Spleen (tissue), 11 donors: ENCODE measurements around the gene CEND1. TPM values are rescaled to one million over a fixed set of nuclear protein-coding genes. Genes with fewer than 3 reads are reported as not detected.

Experiments
- DNase-seq: peaks from one replicate; pipeline ENCODE4 v3.0.0-alpha.2; 2020
- H3K27ac ChIP-seq, 8 donors: fragments of 200-600 bp; sonication (generic) in 7 of 8; 1 replicate in 4 of 8; 2 replicates in 4 of 8; pipeline versions ENCODE4 v1.5.0 to v1.8.0; 2016 to 2021; ENCODE audit warnings: inconsistent platforms in 4 of 8, mild to moderate bottlenecking in 4 of 8, moderate library complexity in 1 of 8
- H3K27me3 ChIP-seq, 7 donors: fragments of 200-600 bp; sonication (generic) in 6 of 7; replicated peaks in 1 of 7; 1 replicate in 4 of 7; 2 replicates in 3 of 7; pipeline versions ENCODE4 v1.5.0 to v1.8.0; 2016 to 2021; ENCODE audit warnings: inconsistent platforms in 3 of 7, mild to moderate bottlenecking in 1 of 7
- H3K36me3 ChIP-seq, 6 donors: fragments of 200-600 bp; sonication (generic) in 5 of 6; 1 replicate in 4 of 6; 2 replicates in 2 of 6; pipeline versions ENCODE4 v1.5.0 to v1.8.0; 2016 to 2021; ENCODE audit warnings: inconsistent platforms in 2 of 6
- H3K4me1 ChIP-seq, 6 donors: fragments of 200-600 bp; sonication (generic) in 5 of 6; 1 replicate in 3 of 6; 2 replicates in 3 of 6; pipeline versions ENCODE4 v1.5.0 to v1.8.0; 2016 to 2021; ENCODE audit warnings: inconsistent platforms in 3 of 6
- H3K4me3 ChIP-seq, 8 donors: fragments of 200-600 bp; sonication (generic) in 7 of 8; 1 replicate in 4 of 8; 2 replicates in 4 of 8; pipeline versions ENCODE4 v1.5.0 to v1.8.0; 2016 to 2021; ENCODE audit warnings: inconsistent platforms in 4 of 8, mild to moderate bottlenecking in 4 of 8, moderate library complexity in 2 of 8
- H3K9me3 ChIP-seq, 8 donors: fragments of 200-600 bp; sonication (generic) in 7 of 8; 1 replicate in 4 of 8; 2 replicates in 4 of 8; pipeline versions ENCODE4 v1.5.0 to v1.8.0; 2016 to 2021; ENCODE audit warnings: inconsistent platforms in 4 of 8
- CTCF ChIP-seq, 11 experiments: fragments of 200-600 bp in 7 of 11; fragments of 450-650 bp in 4 of 11; sonication (generic) in 4 of 11; IDR thresholded peaks in 8 of 11; conservative IDR thresholded peaks in 3 of 11; 1 replicate in 7 of 11; 2 replicates in 4 of 11; pipeline versions ENCODE4 v1.4.0 to v1.8.0; 2016 to 2021; ENCODE audit warnings: antibody characterized with exemption in 11 of 11, inconsistent platforms in 4 of 11, mild to moderate bottlenecking in 1 of 11
- POLR2A ChIP-seq, 3 donors: fragments of 450-650 bp; IDR thresholded peaks; one replicate each; pipeline ENCODE4 v1.5.1; 2017; ENCODE audit warnings: antibody characterized with exemption in 3 of 3, mild to moderate bottlenecking in 1 of 3
- POLR2AphosphoS5 ChIP-seq, 3 donors: sonication (generic); formaldehyde crosslinking; IDR thresholded peaks; one replicate each; pipeline ENCODE4 v1.5.1; 2017; ENCODE audit warnings: antibody characterized with exemption in 3 of 3
- WGBS, 5 donors: extraction: QIAGEN DNeasy Blood & Tissue Kit in 3 of 5; methylation state at CpG; one replicate each; pipeline versions ENCODE4 v1.1.5 to v1.1.7; 2013 to 2018; 5-methylcytosine and 5-hydroxymethylcytosine counted together
- intact Hi-C: fragments of 100-400 bp; cut with DNase I; formaldehyde crosslinking; loops from one replicate; pipeline ENCODE4 v1.15.0; 2023; ENCODE audit warnings: low total_unique reads
- polyA plus RNA-seq, 3 donors: library from polyadenylated mRNA; stranded (reverse); fragments of 200-250 nt; gene quantifications; one replicate each; pipeline ENCODE4 v1.2.1, GENCODE V29; 2013
- total RNA-seq, 7 donors: library from RNA; depleted of rRNA in 3 of 7; stranded (reverse); fragments of >200 nt in 3 of 7; fragmentation: NEBNext Ultra II Directional in 4 of 7; extraction: Animal tissue kit (Norgen Biotek cat#: 25700) in 4 of 7; gene quantifications; one replicate each; pipeline versions ENCODE4 v1.1.0 to v1.2.1, GENCODE V29; 2016 to 2021
- donor health status: healthy with polysubstance abuse.
- donor health status: DM: no; HTN: no; CAD: no; lungs with moderate emphysema.
- donor health status: DM: no; HTN: no; CAD: no.
- donor health status: Bipolar disorder and iron deficiency.
- donor health status: healthy.
- donor health status: DM: no; HTN: no; CAD: no.
- donor health status: DM: yes; HTN: yes; CAD: no.

The CEND1 gene
- total and polyA plus RNA-seq, 10 donors, result 0.29 to 0.42 (median 0.42) TPM; not detected in 7

- Histone ChIP-seq H3K27ac (peak overlapping the region in 7 of 8 donors; percentile 51 to 88 (median 80)), H3K4me3 (peak overlapping the region; percentile 29 to 74 (median 43)), H3K9me3 (no peaks in the 10 kb centered on the region), H3K4me1 (peaks cover 59 to 97% (median 89%) of the 10 kb centered on the region in 6 donors), H3K27me3 (peaks cover 0 to 82% (median 22%) of the 10 kb centered on the region in 7 donors), H3K36me3 (peaks cover 0 to 11% (median 5%) of the 10 kb centered on the region in 6 donors)
- intact Hi-C loops, result no loop called here
- DNase-seq, result peak; percentile 84
- 0 to 2% (median 2%) methylated on average over 9 to 39 of the region's 39 CpGs for WGBS, 5 donors
- TF ChIP-seq CTCF (IDR thresholded peaks at IDR 0.05 in 8 of 11, conservative IDR thresholded peaks at IDR 0.05 in 3 of 11) (no peak), POLR2A (IDR thresholded peaks at IDR 0.05) (peak in 1 of 3 donors; percentile 15), POLR2AphosphoS5 (IDR thresholded peaks at IDR 0.05) (peak in 2 of 3 donors; percentile 64 to 83)
These were observed 40.0 kb upstream of the CEND1 start for GRCh38 chr11:829847-830294.

GRCh38 chr11:829176-829846, 39.4 kb upstream of the CEND1 start:
- Histone ChIP-seq H3K4me1 (peaks cover 56 to 97% (median 84%) of the 10 kb centered on the region in 6 donors), H3K4me3 (peak overlapping the region; percentile 29 to 74 (median 43)), H3K27ac (peak overlapping the region in 7 of 8 donors; percentile 51 to 88 (median 80)), H3K36me3 (peaks cover 0 to 17% (median 11%) of the 10 kb centered on the region in 6 donors), H3K9me3 (no peaks in the 10 kb centered on the region), H3K27me3 (peaks cover 0 to 77% (median 22%) of the 10 kb centered on the region in 7 donors)
- WGBS, 5 donors, result 2 to 13% (median 5%) methylated on average over 33 to 40 of the region's 40 CpGs
- intact Hi-C loops, result no loop called here
- no peak for TF ChIP-seq POLR2A (IDR thresholded peaks at IDR 0.05)
- no peak for TF ChIP-seq CTCF (IDR thresholded peaks at IDR 0.05 in 8 of 11, conservative IDR thresholded peaks at IDR 0.05 in 3 of 11)
- TF ChIP-seq POLR2AphosphoS5 (IDR thresholded peaks at IDR 0.05), result peak; percentile 74 to 81 (median 81)
- peak; percentile 90 for DNase-seq

DNA sequence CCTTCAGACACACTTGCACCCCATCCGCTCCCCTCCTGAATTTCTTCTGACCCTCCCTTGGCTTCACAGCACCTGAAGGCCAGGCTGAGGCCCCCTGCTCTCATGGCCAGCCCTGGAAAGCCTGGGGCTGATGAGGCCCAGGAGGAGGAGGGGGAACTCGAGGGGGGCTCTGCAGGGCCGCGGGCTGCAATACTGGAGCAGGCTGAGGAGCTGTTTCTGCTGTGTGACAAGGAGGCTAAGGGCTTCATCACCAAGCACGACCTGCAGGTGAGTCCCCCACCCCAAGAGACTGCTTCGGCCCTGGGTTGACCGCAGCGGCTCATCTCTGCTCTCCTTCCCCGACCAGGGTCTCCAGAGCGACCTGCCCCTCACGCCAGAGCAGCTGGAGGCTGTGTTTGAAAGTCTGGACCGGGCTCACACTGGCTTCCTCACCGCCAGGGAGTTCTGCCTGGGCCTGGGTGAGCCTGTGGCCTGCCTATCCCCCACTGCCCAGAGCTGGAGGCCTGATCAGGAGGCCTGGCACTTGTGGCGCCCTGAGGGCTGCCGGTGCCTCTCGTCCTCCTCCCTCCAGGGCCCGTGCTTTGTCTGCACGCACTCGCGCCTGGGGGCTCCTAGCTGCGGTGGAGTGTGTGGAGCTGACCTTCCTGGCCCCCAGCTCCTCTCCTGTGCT, 38.8 kb upstream of the CEND1 start:
- no peak for TF ChIP-seq CTCF (IDR thresholded peaks at IDR 0.05 in 8 of 11, conservative IDR thresholded peaks at IDR 0.05 in 3 of 11)
- TF ChIP-seq POLR2A (IDR thresholded peaks at IDR 0.05), result no peak
- peak in 2 of 3 donors; percentile 82 to 86 for TF ChIP-seq POLR2AphosphoS5 (IDR thresholded peaks at IDR 0.05)
- H3K27me3 ChIP-seq, result peaks cover 0 to 70% (median 22%) of the 10 kb centered on the region in 7 donors
- WGBS, 5 donors, result 50 to 67% (median 56%) methylated on average over 19 to 21 of the region's 21 CpGs
- peak overlapping the region; percentile 36 to 88 (median 78) for H3K27ac ChIP-seq
- peak overlapping the region in 3 of 8 donors; percentile 50 to 74 (median 56) for H3K4me3 ChIP-seq
- H3K36me3 ChIP-seq, result peaks cover 0 to 23% (median 18%) of the 10 kb centered on the region in 6 donors
- intact Hi-C loops, result no loop called here
- DNase-seq, result peak; percentile 89
- peaks cover 52 to 96% (median 79%) of the 10 kb centered on the region in 6 donors for H3K4me1 ChIP-seq
- H3K9me3 ChIP-seq, result no peaks in the 10 kb centered on the region

DNA sequence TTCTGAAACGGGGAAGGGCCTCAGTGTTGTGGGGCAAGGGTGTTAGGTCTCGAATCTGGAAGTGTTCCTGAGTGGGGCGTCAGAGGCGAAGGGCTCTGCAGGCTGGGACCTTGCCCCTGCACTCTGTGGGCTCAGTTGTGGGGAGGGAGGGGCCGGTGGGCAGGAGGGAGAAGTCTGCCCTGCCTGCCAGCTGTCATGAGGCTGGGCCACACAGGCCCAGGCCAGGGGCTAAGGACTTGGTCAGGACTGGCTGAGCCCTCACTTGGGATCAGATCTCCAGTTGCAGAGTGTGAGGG, 38.0 kb upstream of the CEND1 start, which contains the start of gene CRACR2B:
Gene CRACR2B (plus strand): TSS at position 23 of the 296 bp plus-strand sequence. CDS start 689 bp downstream, outside the sequence.
- Histone ChIP-seq H3K4me1 (peaks cover 52 to 98% (median 76%) of the 10 kb centered on the region in 6 donors), H3K36me3 (peaks cover 0 to 31% (median 25%) of the 10 kb centered on the region in 6 donors), H3K9me3 (no peaks in the 10 kb centered on the region), H3K4me3 (peak within 1 kb of the TSS; percentile 29 to 74 (median 50)), H3K27ac (peak within 1 kb of the TSS; percentile 42 to 88 (median 78)), H3K27me3 (peaks cover 0 to 62% (median 22%) of the 10 kb centered on the region in 7 donors)
- DNase-seq, result peak; percentile 84
- TF ChIP-seq POLR2A (IDR thresholded peaks at IDR 0.05) (no peak), CTCF (IDR thresholded peaks at IDR 0.05 in 8 of 11, conservative IDR thresholded peaks at IDR 0.05 in 3 of 11) (no peak), POLR2AphosphoS5 (IDR thresholded peaks at IDR 0.05) (peak in 1 of 3 donors; percentile 30)
- 17 to 50% (median 35%) methylated on average over 4 to 5 of the region's 5 CpGs for WGBS, 5 donors
- intact Hi-C loops, result no loop called here
